A549 treated with Mapracorat at 1 μM for 4 hours (cell line): ENCODE data around the gene ABCB9. TPM values are rescaled to one million over a fixed set of nuclear protein-coding genes. Genes with fewer than 3 reads are reported as not detected.

Experiments
- total RNA-seq: library from RNA; stranded (reverse); fragments of 200-300 nt; extraction: Qiagen RNA extraction; gene quantifications from 5 replicates; pipeline ENCODE4 v1.2.3, GENCODE V29; 2022

Gene ABCB9
- total RNA-seq: 10.2 to 12.8 TPM (median 11.7 TPM) in 5 replicates

DNA sequence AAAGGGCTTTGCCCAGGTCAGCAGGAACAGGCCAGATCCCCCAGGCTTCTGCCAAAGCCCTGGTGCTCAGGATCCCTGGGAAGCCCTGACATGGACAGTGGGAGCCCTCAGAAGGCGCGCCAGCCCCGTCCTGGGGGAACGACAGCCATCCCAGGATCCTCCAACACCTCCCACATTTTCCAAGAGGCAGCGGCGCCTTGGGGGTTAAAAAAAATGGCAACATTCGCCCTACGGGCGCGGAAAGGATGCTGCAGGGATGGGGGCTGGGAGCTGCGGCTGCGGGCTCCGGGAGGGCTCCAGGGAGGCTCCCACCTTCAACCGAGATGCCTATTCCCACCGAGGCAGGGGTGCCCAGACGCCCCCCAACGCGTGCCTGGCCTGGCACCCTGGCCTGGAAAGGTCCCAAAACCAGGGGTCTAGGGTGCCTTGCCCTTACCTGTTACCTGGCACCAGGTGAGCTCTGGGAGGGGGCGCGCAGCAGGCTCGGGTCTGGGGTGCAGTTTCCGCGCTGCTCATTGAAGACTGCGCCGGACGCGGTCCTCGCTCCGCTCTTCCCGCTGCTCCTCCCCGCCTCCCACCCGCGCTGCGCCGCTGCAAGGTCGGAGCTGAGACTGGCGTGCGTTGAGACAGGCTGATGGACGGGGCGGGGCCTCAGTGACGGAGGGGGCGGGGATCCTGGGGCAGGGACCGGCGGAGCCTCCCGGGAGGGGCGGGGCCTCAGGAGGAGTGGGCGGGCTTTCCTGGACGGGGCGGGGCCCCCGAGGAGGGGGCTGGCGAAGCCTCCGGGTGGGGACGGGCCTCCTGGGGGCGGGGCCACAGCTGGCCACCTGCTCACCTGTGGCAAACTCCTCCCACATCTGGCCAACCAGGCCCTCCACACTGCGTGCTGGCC lies at the start of gene ABCB9:
Gene ABCB9 (minus strand): TSS at position 613 of the 892 bp plus-strand sequence. CDS start 6,228 bp downstream, outside the sequence.

DNA sequence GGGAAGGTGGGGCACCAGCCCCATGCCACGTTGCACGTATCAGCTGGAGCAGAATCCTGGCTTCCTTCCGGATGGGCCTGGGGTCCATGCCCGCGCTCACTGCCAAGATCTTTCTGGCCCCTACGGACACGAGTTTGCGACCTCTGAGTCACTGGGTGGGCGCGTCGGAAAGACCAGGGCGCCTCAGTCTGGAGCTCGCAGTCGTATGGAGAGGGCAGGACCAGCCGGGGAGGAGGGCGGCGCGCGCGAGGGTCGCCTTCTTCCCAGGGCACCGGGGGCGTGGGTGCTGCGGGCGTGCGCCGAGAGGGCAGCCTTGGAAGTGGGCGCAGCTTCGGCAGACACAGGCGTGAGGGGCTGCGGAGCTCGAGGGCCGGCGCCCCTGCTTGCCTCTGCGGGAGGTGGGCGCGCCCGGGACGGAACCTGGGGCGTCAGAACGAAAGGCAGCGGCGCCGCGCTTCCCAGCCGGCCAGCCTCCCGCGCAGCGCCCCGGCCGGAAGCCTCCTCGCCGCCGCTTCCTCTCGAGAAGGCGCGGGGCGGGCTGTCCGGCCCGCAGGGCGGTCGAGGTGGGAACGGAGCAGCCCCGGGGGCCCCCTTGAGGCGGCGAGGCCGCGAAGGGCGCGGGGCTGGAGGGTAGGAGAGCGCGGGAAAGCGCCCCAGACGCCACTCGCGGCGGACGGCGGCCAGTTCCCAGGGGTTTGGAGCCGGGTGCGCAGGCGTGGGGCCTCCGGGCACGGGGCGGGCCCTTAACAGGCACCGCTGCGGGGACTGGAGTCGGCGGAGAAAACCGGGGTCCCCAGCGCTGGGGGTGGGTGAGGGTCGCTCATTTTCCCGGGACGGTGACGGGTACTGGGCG lies 14.1 kb upstream of the ABCB9 start, which contains the start of gene ARL6IP4:
Gene ARL6IP4 (plus strand): TSS at position 499 of the 853 bp plus-strand sequence. CDS start 459 bp downstream, outside the sequence.

DNA sequence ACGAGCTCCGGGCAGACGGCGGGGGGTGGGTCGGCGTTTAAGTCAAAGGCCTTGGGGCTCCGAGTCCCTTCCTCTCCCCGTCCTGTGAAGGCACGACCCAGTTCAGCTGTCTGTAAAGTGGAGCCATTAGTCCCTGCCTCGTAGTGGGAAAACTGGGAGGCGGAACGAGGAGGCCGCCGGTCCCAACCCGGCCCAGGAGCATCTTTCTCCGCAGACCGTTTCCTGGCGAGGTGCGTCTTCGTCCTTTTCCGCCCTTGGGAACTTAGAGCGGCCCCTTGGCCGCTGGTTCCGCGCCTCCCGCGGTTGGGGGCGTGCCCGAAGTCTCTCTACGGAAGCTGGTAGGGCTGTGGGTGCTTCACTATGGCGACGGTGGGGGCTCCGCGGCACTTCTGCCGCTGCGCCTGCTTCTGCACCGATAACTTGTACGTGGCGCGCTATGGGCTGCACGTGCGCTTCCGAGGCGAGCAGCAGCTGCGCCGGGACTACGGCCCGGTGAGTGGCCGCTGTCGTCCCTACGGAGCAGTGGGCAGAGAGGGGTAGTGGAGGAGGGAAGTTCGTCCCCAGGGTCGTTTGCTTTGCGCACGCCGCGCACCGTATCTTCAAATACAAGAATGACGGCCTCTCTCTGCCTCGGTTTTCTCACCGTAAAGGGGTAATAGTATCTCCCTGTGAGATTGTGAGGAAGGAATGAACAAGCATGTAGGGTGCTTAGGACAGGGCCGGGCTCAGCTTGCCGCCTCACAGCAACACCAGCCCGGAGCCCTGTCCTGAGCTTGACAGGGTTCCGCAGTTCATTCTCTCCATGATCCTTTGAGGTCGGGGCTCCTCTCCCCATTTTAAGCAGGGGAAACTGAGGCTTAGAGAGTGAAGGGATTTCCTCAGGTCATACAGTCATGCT lies 8.9 kb upstream of the ABCB9 start, which contains the start of gene OGFOD2:
Gene OGFOD2 (plus strand): TSS at position 353 of the 898 bp plus-strand sequence. CDS start 8 bp downstream, at position 361.

GRCh38 chr12:122895704-122896636 lies 70.3 kb downstream of the ABCB9 start, which contains the start of gene VPS37B:
Gene VPS37B, minus strand, starts transcription at chr12:122896124. Its CDS starts 62 bp downstream, at chr12:122896062.

Other genes with a start within 250 kb of the ABCB9 start
- 0.15 TPM in 1 of 5 replicates, not detected in the others for gene HCAR3, start 249.7 kb downstream of the ABCB9 start, total RNA-seq
- gene HCAR1, start 235.6 kb downstream of the ABCB9 start, total RNA-seq: 0.02 to 0.06 TPM (median 0.05 TPM) in 3 of 5 replicates, not detected in the others
- 50.2 to 58.0 TPM (median 54.6 TPM) in 5 replicates for gene DENR, start 213.6 kb downstream of the ABCB9 start, total RNA-seq
- 0.06 to 0.07 TPM in 2 of 5 replicates, not detected in the others for gene CCDC62, start 191.9 kb downstream of the ABCB9 start, total RNA-seq
- gene HIP1R, start 131.0 kb downstream of the ABCB9 start, total RNA-seq: 20.7 to 28.2 TPM (median 26.3 TPM) in 5 replicates
- 26.6 to 31.8 TPM (median 29.3 TPM) in 5 replicates for gene VPS37B, start 70.3 kb downstream of the ABCB9 start, total RNA-seq
- gene OGFOD2, start 8.8 kb upstream of the ABCB9 start, total RNA-seq: 11.0 to 19.9 TPM (median 19.4 TPM) in 5 replicates
- gene ARL6IP4, start 14.2 kb upstream of the ABCB9 start, total RNA-seq: 207 to 258 TPM (median 250 TPM) in 5 replicates
- 12.1 to 22.3 TPM (median 18.8 TPM) in 5 replicates for gene PITPNM2, start 184.6 kb upstream of the ABCB9 start, total RNA-seq